ENCODE results near the gene TRPM3.

DNA sequence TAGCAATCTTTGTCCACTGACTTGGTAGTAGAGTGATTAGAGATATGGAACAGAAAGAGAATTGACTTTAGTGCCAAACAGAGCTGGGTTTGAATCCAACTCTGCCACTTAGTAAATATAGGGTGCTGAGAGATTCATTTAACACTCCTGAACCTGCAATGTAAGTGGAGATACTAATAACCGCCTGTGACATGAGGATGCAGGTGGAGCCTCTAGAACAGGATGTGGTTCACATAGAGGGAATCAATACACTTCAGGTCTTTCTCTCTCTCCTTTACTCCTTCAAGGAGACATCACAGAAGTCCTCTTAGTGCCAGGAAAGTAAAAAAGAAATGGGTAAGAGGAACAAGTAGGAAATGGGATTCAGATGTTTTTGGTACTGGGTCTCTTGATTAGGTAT is 49.8 kb downstream of the TRPM3 start:
- TF ChIP-seq, protein P1, sequence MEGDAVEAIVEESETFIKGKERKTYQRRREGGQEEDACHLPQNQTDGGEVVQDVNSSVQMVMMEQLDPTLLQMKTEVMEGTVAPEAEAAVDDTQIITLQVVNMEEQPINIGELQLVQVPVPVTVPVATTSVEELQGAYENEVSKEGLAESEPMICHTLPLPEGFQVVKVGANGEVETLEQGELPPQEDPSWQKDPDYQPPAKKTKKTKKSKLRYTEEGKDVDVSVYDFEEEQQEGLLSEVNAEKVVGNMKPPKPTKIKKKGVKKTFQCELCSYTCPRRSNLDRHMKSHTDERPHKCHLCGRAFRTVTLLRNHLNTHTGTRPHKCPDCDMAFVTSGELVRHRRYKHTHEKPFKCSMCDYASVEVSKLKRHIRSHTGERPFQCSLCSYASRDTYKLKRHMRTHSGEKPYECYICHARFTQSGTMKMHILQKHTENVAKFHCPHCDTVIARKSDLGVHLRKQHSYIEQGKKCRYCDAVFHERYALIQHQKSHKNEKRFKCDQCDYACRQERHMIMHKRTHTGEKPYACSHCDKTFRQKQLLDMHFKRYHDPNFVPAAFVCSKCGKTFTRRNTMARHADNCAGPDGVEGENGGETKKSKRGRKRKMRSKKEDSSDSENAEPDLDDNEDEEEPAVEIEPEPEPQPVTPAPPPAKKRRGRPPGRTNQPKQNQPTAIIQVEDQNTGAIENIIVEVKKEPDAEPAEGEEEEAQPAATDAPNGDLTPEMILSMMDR (IDR thresholded peaks at IDR 0.05; ENCODE audit: low read depth, low read length) = no peak
- TF ChIP-seq EZH2phosphoT487 (IDR thresholded peaks at IDR 0.05; ENCODE audit: low read depth) = no peak

Data from OCI-LY3 (cell line).